H9 (cell line): ENCODE measurements around the gene CNGB1. TPM values are rescaled to one million over a fixed set of nuclear protein-coding genes. Genes with fewer than 3 reads are reported as not detected.

Experiments used
- DNase-seq: peaks from one replicate; pipeline ENCODE4 v3.0.0-alpha.2; 2017
- H2AFZ ChIP-seq: one replicate; pipeline ENCODE4 v1.6.1; 2013; ENCODE audit warnings: mild to moderate bottlenecking, low read length, control low read depth, moderate library complexity
- H2AK5ac ChIP-seq: 2 replicates; pipeline ENCODE4 v1.6.1; 2013; ENCODE audit warnings: low read length, control low read depth, mixed read lengths; ENCODE audit not compliant: insufficient read length
- H2BK120ac ChIP-seq: one replicate; pipeline ENCODE4 v1.6.1; 2013; ENCODE audit warnings: low read depth, mild to moderate bottlenecking, low read length, control low read depth, inconsistent platforms; ENCODE audit not compliant: poor library complexity, severe bottlenecking
- H2BK12ac ChIP-seq: 2 replicates; pipeline ENCODE4 v1.6.1; 2013; ENCODE audit warnings: low read length, control low read depth, mixed read lengths, low read depth; ENCODE audit not compliant: insufficient read length
- H2BK15ac ChIP-seq: 2 replicates; pipeline ENCODE4 v1.6.1; 2013; ENCODE audit warnings: low read depth, low read length, control low read depth
- H2BK20ac ChIP-seq: one replicate; pipeline ENCODE4 v1.6.1; 2013; ENCODE audit warnings: low read depth, mild to moderate bottlenecking, low read length, control low read depth, inconsistent platforms; ENCODE audit not compliant: poor library complexity, severe bottlenecking
- H2BK5ac ChIP-seq: 2 replicates; pipeline ENCODE4 v1.6.1; 2013; ENCODE audit warnings: low read length, control low read depth, mixed read lengths; ENCODE audit not compliant: insufficient read length
- H3K14ac ChIP-seq: 2 replicates; pipeline ENCODE4 v1.6.1; 2013; ENCODE audit warnings: low read length, control low read depth; ENCODE audit not compliant: insufficient read depth
- H3K18ac ChIP-seq: 2 replicates; pipeline ENCODE4 v1.6.1; 2013; ENCODE audit warnings: low read depth, mild to moderate bottlenecking, mixed read lengths, low read length, control low read depth; ENCODE audit not compliant: insufficient read length
- H3K23ac ChIP-seq: 2 replicates; pipeline ENCODE4 v1.6.1; 2013; ENCODE audit warnings: low read length, control low read depth, mixed read lengths, low read depth; ENCODE audit not compliant: insufficient read length
- H3K23me2 ChIP-seq: 2 replicates; pipeline ENCODE4 v1.6.1; 2013; ENCODE audit warnings: low read depth, mild to moderate bottlenecking, mixed read lengths, low read length, control low read depth; ENCODE audit not compliant: insufficient read length, poor library complexity, severe bottlenecking
- H3K27ac ChIP-seq: 2 replicates; pipeline ENCODE4 v1.5.1; 2013; ENCODE audit warnings: low read length, control low read depth, mixed read lengths, low read depth; ENCODE audit not compliant: insufficient read length
- H3K27me3 ChIP-seq: 2 replicates; pipeline ENCODE4 v1.6.1; 2013; ENCODE audit warnings: low read length, control low read depth, inconsistent platforms; ENCODE audit not compliant: insufficient read depth
- H3K4ac ChIP-seq: 2 replicates; pipeline ENCODE4 v1.6.1; 2013; ENCODE audit warnings: low read depth, mild to moderate bottlenecking, control low read depth, inconsistent platforms, low read length, moderate library complexity
- H3K4me1 ChIP-seq: 2 replicates; pipeline ENCODE4 v1.6.1; 2013; ENCODE audit warnings: low read length, control low read depth, inconsistent platforms; ENCODE audit not compliant: insufficient read depth
- H3K4me2 ChIP-seq: 2 replicates; pipeline ENCODE4 v1.6.1; 2013; ENCODE audit warnings: low read length, control low read depth, mixed read lengths; ENCODE audit not compliant: insufficient read length, insufficient read depth
- H3K56ac ChIP-seq: 2 replicates; pipeline ENCODE4 v1.6.1; 2013; ENCODE audit warnings: low read depth, mild to moderate bottlenecking, mixed read lengths, low read length, control low read depth; ENCODE audit not compliant: insufficient read length
- H3K79me1 ChIP-seq: 2 replicates; pipeline ENCODE4 v1.6.1; 2013; ENCODE audit warnings: low read depth, mild to moderate bottlenecking, moderate library complexity, low read length, control low read depth, inconsistent platforms; ENCODE audit not compliant: insufficient read depth, poor library complexity, severe bottlenecking
- H3K79me2 ChIP-seq: 2 replicates; pipeline ENCODE4 v1.6.1; 2013; ENCODE audit warnings: low read length, control low read depth, inconsistent platforms; ENCODE audit not compliant: insufficient read depth
- H3K9ac ChIP-seq: 2 replicates; pipeline ENCODE4 v1.6.1; 2013; ENCODE audit warnings: low read length, control low read depth, mixed read lengths; ENCODE audit not compliant: insufficient read length; ENCODE audit errors: extremely low read depth
- H3K9me3 ChIP-seq: one replicate; pipeline ENCODE4 v1.6.1; 2013; ENCODE audit warnings: low read depth, low read length, inconsistent platforms; ENCODE audit not compliant: control insufficient read depth
- H3T11ph ChIP-seq: one replicate; pipeline ENCODE4 v1.6.1; 2013; ENCODE audit warnings: mild to moderate bottlenecking, low read length, control low read depth, inconsistent platforms
- H4K20me1 ChIP-seq: one replicate; pipeline ENCODE4 v1.6.1; 2013; ENCODE audit not compliant: control insufficient read depth, insufficient read length, insufficient read depth
- H4K5ac ChIP-seq: 2 replicates; pipeline ENCODE4 v1.6.1; 2013; ENCODE audit warnings: low read depth, mild to moderate bottlenecking, mixed read lengths, low read length, control low read depth; ENCODE audit not compliant: insufficient read length
- H4K8ac ChIP-seq: replicated peaks from 2 replicates; pipeline ENCODE4 v1.6.1; 2013; ENCODE audit warnings: low read length, control low read depth, mixed read lengths, low read depth; ENCODE audit not compliant: insufficient read length
- H4K91ac ChIP-seq: 2 replicates; pipeline ENCODE4 v1.6.1; 2013; ENCODE audit warnings: low read depth, mild to moderate bottlenecking, moderate library complexity, mixed read lengths, low read length, control low read depth; ENCODE audit not compliant: insufficient read length
- H3K27ac Mint-ChIP-seq, 3 experiments: 2 replicates in 2 of 3; 3 replicates in 1 of 3; pipeline ENCODE4 v1.8.0; 2020 to 2021; ENCODE audit warnings: mixed read lengths in 3 of 3, mild to moderate bottlenecking in 1 of 3, moderate library complexity in 1 of 3
- H3K27me3 Mint-ChIP-seq: 2 replicates; pipeline ENCODE4 v1.8.0; 2021; ENCODE audit warnings: low read depth, mild to moderate bottlenecking, moderate library complexity, mixed read lengths
- H3K36me3 Mint-ChIP-seq, 3 experiments: 2 replicates in 2 of 3; 3 replicates in 1 of 3; pipeline ENCODE4 v1.8.0; 2020 to 2021; ENCODE audit warnings: low read depth in 3 of 3, mixed read lengths in 3 of 3; ENCODE audit not compliant: insufficient read depth in 1 of 3
- H3K4me1 Mint-ChIP-seq, 2 experiments: 2 replicates each; pipeline ENCODE4 v1.8.0; 2020; ENCODE audit warnings: mixed read lengths in 2 of 2
- H3K4me3 Mint-ChIP-seq, 2 experiments: 2 replicates in 1 of 2; 3 replicates in 1 of 2; pipeline ENCODE4 v1.8.0; 2020 to 2021; ENCODE audit warnings: mild to moderate bottlenecking in 2 of 2, mixed read lengths in 2 of 2, moderate library complexity in 1 of 2
- H3K9me3 Mint-ChIP-seq, 2 experiments: 2 replicates in 1 of 2; 3 replicates in 1 of 2; pipeline ENCODE4 v1.8.0; 2020; ENCODE audit warnings: mild to moderate bottlenecking in 2 of 2, mixed read lengths in 2 of 2, moderate library complexity in 1 of 2
- CTCF ChIP-seq: fragments of 200-600 bp; sonication (generic); conservative IDR thresholded peaks from 3 replicates; pipeline ENCODE4 v1.8.0; 2021; ENCODE audit warnings: antibody characterized with exemption, mild to moderate bottlenecking
- WGBS: extraction: QIAGEN DNeasy Blood & Tissue Kit; methylation state at CpG from one replicate; pipeline ENCODE4 v1.1.7; 2013; ENCODE audit warnings: missing lambda C conversion rate, low lambda C conversion rate, mixed read lengths; ENCODE audit not compliant: insufficient read length; ENCODE audit errors: extremely low coverage; 5-methylcytosine and 5-hydroxymethylcytosine counted together
- total RNA-seq: library from RNA; stranded (reverse); gene quantifications from 2 replicates; pipeline ENCODE4 v1.2.1, GENCODE V29; 2021

Gene CNGB1
- total RNA-seq, 1 experiment from 2014 or later = not detected

GRCh38 chr16:57995721-57996405, 24.9 kb upstream of the CNGB1 start:
- H3K9ac ChIP-seq = no peak overlapping the region
- peaks cover 7% of the 10 kb centered on the region for H3K23me2 ChIP-seq
- H3K27ac ChIP-seq = no peak overlapping the region
- H3K27ac Mint-ChIP-seq = no peak overlapping the region
- H3K23ac ChIP-seq = no peak overlapping the region
- H2AFZ ChIP-seq = no peak overlapping the region
- no CpG with 5 or more reads among the region's 18 CpGs for WGBS
- no peak overlapping the region for H2AK5ac ChIP-seq
- H3K4me2 ChIP-seq = no peak overlapping the region
- H3K4me1 ChIP-seq = peaks cover 2% of the 10 kb centered on the region; the same call in 1 of the 2 replicates
- no peaks in the 10 kb centered on the region for H3K9me3 Mint-ChIP-seq
- no peaks in the 10 kb centered on the region for H3K79me1 ChIP-seq
- no peak overlapping the region for H3T11ph ChIP-seq
- no peak overlapping the region for H3K4me3 Mint-ChIP-seq
- H3K27me3 Mint-ChIP-seq = no peaks in the 10 kb centered on the region; the same call in 1 of the 2 replicates
- no peak overlapping the region for H2BK5ac ChIP-seq
- no peaks in the 10 kb centered on the region for H3K9me3 ChIP-seq
- no peak overlapping the region for H2BK15ac ChIP-seq
- no peak overlapping the region for H2BK120ac ChIP-seq
- peaks cover 4 to 14% (median 12%) of the 10 kb centered on the region in 3 experiments; a peak in 6 of 7 replicates for H3K36me3 Mint-ChIP-seq
- no peak overlapping the region for H4K91ac ChIP-seq
- H2BK12ac ChIP-seq = no peak overlapping the region
- no peaks in the 10 kb centered on the region for H3K79me2 ChIP-seq
- DNase-seq = no peak
- H4K8ac ChIP-seq = no peak overlapping the region
- no peaks in the 10 kb centered on the region for H4K20me1 ChIP-seq
- TF ChIP-seq CTCF = no peak
- H3K14ac ChIP-seq = no peak overlapping the region
- no peak overlapping the region for H2BK20ac ChIP-seq
- no peak overlapping the region for H3K18ac ChIP-seq
- no peak overlapping the region for H3K4ac ChIP-seq
- H4K5ac ChIP-seq = no peak overlapping the region
- H3K4me1 Mint-ChIP-seq = peaks cover 17 to 18% of the 10 kb centered on the region in 2 experiments
- no peak overlapping the region for H3K56ac ChIP-seq
- H3K27me3 ChIP-seq = no peaks in the 10 kb centered on the region
